GM19351 (cell line): ENCODE results near the gene WWOX.
"Not testable (repeated sequence)": the region's sequence is repeated elsewhere in the genome, so short reads cannot be mapped to it uniquely, and the experiment has no call there.

Source experiments
- ATAC-seq: cut with Tn5 transposase; IDR thresholded peaks from one replicate; pipeline ENCODE4 v1.9.1; 2021; ENCODE audit warnings: mild to moderate bottlenecking, moderate library complexity; ENCODE audit not compliant: unreplicated experiment

The WWOX gene

DNA sequence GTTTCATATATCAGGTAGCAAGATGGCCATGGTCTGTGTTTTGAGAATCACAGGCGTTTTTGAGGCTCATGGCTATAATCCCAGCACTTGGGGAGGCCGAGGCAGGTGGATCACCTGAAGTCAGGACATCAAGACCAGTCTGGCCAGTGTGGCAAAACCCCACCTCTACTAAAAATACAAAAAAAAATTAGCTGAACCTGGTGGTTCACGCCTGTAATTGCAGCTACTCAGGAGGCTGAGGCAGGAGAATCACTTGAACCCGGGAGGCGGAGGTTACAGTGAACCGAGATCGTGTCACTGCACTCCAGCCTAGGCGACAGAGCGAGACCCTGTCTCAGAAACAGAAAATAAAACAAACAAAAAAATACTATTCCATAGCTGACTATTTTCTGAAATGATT, 415.4 kb downstream of the WWOX start:
- ATAC-seq = not testable (repeated sequence)

- ATAC-seq = no peak
Observed at GRCh38 chr16:78515421-78515820, 416.0 kb downstream of the WWOX start.

GRCh38 chr16:78516006-78516736, 416.7 kb downstream of the WWOX start:
- ATAC-seq = no peak

DNA sequence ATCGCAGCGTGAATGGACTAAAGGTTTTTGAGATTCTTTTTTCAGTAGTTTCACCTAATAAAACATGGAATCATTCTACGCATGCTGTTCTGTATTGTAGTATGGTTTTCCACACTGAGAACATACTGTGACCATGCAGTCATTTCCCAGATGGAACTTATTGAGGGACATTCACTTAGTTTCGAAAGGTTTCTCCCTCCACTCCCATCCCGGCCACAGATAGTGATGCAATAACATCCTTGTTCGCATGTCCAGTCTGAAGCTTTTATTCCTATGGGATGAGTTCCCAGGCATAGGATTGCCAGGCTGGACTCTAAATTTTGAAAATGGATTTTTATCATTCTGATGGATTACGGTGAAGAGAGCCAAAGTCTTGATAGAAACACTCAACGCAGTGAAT, 420.4 kb downstream of the WWOX start:
- ATAC-seq = no peak

DNA sequence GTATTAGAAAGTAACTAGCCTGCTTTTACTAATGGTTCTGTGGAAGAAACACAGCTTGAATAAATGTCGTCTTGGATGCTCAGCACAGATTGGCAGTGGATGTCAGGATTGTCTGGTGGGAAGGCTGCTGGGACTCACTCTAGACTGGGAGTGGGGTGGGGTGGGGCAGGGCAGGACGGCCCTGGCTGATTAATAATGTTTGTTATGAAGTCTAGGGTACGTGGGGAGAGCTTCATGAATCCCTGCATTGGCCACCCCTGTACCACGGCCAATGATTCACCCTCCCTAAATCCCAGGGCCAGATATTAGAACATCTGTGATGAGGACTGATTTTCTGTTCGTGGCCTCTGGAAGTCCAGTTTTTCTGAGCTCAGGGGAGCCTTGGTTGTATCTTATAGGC, 421.0 kb downstream of the WWOX start:
- no peak for ATAC-seq

- no peak for ATAC-seq
Observed at GRCh38 chr16:78522327-78522726, 422.9 kb downstream of the WWOX start.

DNA sequence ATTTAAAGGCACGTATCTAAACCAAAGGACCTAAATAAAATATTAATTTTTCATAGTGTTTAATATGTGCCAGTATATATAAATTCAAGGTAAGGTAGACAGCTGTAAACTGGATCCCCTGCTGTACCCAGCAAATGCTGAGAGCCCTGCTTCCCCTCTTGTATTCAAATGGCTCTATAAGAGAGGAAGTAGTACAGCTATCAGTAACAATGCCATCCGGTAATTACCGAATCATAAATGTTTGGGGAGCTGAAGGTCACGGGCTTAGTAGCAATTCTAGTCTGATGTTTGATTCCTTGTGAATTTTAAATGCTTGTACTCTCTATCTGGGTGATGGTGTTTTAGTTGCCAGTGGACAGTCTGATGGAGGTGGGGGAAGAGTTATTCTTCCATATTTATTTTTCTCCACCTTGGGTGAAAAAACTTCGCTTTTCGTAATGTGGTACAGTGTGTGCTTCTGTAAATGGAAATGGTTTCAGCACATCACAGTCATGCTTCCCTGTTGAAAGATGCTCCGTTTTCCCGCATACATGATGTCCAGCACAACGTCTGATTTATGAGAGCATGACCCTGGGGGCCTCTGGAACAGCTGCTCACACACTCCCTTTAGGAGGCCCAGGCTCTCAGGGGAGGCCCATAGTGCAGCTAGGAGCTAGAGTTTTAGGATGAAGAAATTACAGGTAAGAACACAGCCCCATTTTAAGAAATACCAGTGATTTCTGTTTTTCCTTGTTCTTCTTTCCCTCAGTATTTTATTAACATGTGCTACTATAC, 423.9 kb downstream of the WWOX start:
- ATAC-seq = no peak

GRCh38 chr16:78524066-78524595, 424.7 kb downstream of the WWOX start:
- ATAC-seq = no peak

GRCh38 chr16:78528265-78528664, 428.8 kb downstream of the WWOX start:
- no peak for ATAC-seq

GRCh38 chr16:78529881-78530280, 430.4 kb downstream of the WWOX start:
- ATAC-seq = no peak

GRCh38 chr16:78530283-78530682, 430.8 kb downstream of the WWOX start:
- ATAC-seq = no peak

DNA sequence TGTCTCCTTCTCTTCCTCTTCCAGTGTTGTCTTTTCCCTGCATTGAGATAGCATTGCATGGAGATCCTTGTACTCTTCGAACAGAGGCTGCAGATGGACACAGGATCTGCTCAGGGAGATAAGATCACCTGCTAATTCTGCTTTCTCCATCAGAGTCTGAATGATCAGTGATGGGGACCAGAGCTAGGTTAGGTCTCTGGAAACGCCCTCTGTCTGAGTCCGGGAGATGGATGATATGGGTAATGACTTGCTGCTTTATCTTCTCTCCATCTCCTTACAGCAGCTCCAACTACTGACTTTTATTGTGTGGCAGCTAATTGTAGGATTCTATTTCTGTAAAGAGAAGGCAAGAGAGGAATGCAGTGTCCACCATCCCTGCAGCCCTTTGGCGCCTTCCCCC, 435.6 kb downstream of the WWOX start:
- no peak for ATAC-seq

DNA sequence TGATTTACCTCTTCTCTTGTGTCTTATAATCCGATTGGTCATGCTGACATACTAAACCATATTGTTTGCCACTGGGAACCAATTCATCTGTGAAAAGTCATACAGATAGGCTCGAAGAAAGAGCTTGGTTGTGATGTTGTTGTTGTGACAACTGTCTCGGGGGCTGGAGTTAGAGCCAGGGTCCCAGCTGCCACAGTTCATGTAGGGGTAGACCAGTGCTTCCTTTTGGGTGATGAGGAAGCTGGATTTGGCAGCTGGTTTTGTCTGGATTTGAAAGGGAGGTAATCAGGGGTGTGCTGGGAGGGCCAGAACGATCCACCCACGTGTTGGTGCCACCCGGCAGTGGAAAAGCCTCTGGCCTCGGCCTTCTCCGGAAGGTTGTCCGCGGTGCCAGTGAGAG, 438.1 kb downstream of the WWOX start:
- no peak for ATAC-seq

GRCh38 chr16:78538292-78538691, 438.8 kb downstream of the WWOX start:
- no peak for ATAC-seq

GRCh38 chr16:78538919-78539318, 439.5 kb downstream of the WWOX start:
- ATAC-seq = no peak

DNA sequence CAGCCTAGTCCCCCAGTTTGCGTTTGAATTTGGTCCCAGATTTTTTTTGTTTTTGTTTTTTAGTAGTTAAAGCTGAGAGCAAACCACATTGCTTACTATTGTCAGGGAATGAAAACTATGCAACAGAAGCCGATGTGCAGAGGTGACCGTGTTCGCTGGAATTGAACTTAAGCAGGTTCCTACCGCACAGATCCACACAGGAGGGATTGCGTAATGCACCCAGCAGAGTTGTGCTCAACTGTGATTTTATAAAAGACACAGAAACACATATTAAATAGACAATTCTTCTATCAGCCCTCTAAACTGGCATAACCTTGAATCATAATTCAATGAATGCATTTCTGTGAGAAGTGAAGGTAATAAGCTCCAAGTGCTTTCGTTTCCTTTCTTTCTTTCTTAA, 443.0 kb downstream of the WWOX start:
- ATAC-seq = no peak

GRCh38 chr16:78543023-78543422, 443.6 kb downstream of the WWOX start:
- ATAC-seq = no peak

DNA sequence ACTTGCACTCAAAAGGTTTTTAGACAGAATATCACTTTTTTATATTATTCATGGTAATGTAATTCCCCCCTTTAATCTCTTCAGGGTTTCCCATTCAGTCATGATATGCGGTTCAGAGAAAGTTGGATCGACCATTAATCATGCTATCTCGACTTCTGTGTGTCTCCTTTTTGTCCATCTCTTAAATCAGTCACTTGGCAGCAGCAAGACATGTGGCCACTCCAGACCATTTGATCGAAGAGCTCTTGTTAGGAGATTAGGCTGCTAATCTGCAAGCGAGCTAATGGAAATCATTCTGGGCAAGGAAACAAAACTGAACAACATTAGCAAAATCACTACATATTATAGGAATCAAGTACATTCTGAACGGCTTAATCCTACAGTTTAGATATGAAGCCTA, 449.9 kb downstream of the WWOX start:
- no peak for ATAC-seq

GRCh38 chr16:78551487-78552085, 452.1 kb downstream of the WWOX start:
- ATAC-seq = no peak

- no peak for ATAC-seq
Observed at GRCh38 chr16:78552106-78552675, 452.7 kb downstream of the WWOX start.

- ATAC-seq = no peak
Observed at GRCh38 chr16:78552716-78553115, 453.3 kb downstream of the WWOX start.
